ENCODE data around the gene MAN2B1. TPM values are rescaled to one million over a fixed set of nuclear protein-coding genes. Genes with fewer than 3 reads are reported as not detected.

The MAN2B1 gene
- total and polyA plus RNA-seq, 2 of the 13 experiments (the other 11 are each of a cell fraction or from before 2014, with no cell fraction given) = 23.6 to 23.8 TPM

- TF ChIP-seq AHDC1 (CRISPR knock-in tag; IDR thresholded peaks at IDR 0.05; ENCODE audit: borderline replicate concordance) = no peak
- 0 out of 2 replicates have a peak, but pooled peaks have one; percentile 61 for TF ChIP-seq ZBTB8A (CRISPR knock-in tag; IDR thresholded peaks at IDR 0.05; ENCODE audit: borderline replicate concordance, low read depth)
- TF ChIP-seq AGO2 (optimal IDR thresholded peaks at IDR 0.05; ENCODE audit: low read depth, low read length) = peak; percentile 86
- peak; percentile 53 for TF ChIP-seq ERF (CRISPR knock-in tag; IDR thresholded peaks at IDR 0.05)
- TF ChIP-seq HNF4G (IDR thresholded peaks at IDR 0.05; ENCODE audit: borderline replicate concordance, low read depth, low read length) = peak; percentile 30; the same call in 1 of the 2 replicates
- TF ChIP-seq HNF4G (CRISPR knock-in tag; IDR thresholded peaks at IDR 0.05; ENCODE audit: borderline replicate concordance, low read depth) = no peak; the same call in 1 of the 2 replicates
- TF ChIP-seq RNF219 (CRISPR knock-in tag; IDR thresholded peaks at IDR 0.05) = no peak
- TF ChIP-seq HNRNPH1 (optimal IDR thresholded peaks at IDR 0.05; ENCODE audit: low read depth, low read length) = no peak
- no peak; the same call in 1 of the 2 replicates for TF ChIP-seq ZNF317 (CRISPR knock-in tag; IDR thresholded peaks at IDR 0.05)
- TF ChIP-seq ZNF124 (CRISPR knock-in tag; IDR thresholded peaks at IDR 0.05) = 0 out of 2 replicates have a peak, but pooled peaks have one; percentile 52
- peak; percentile 82; the same call in 1 of the 2 replicates for TF ChIP-seq THAP7 (CRISPR knock-in tag; IDR thresholded peaks at IDR 0.05)
- 0 out of 2 replicates have a peak, but pooled peaks have one; percentile 85 for TF ChIP-seq EEA1 (CRISPR knock-in tag; IDR thresholded peaks at IDR 0.05; ENCODE audit: borderline replicate concordance)
- TF ChIP-seq RXRA (CRISPR knock-in tag; IDR thresholded peaks at IDR 0.05) = peak; percentile 42
- TF ChIP-seq ZNF432 (CRISPR knock-in tag; IDR thresholded peaks at IDR 0.05; ENCODE audit: borderline replicate concordance) = no peak
- TF ChIP-seq HMGXB4 (CRISPR knock-in tag; IDR thresholded peaks at IDR 0.05; ENCODE audit: borderline replicate concordance in 1 of 2, low read depth in 1 of 2) = peak; percentile 88 to 94
- no peak for TF ChIP-seq LCORL (IDR thresholded peaks at IDR 0.05)
- TF ChIP-seq LCORL (CRISPR knock-in tag; IDR thresholded peaks at IDR 0.05) = no peak; the same call in none of the 2 replicates
- peak; percentile 46 for TF ChIP-seq CEBPG (CRISPR knock-in tag; IDR thresholded peaks at IDR 0.05)
Observed at GRCh38 chr19:12610540-12611360, 55.8 kb downstream of the MAN2B1 start, which contains the start of the genes ZNF490 and ZNF791 (continued).

All from HepG2 (cell line).